ENCODE measurements around the gene SLC22A2. TPM values are rescaled to one million over a fixed set of nuclear protein-coding genes. Genes with fewer than 3 reads are reported as not detected.

The SLC22A2 gene
- total and polyA plus RNA-seq, 2 donors (not counting 3 experiments of a cell fraction or from before 2014, with no cell fraction given), result not detected

GRCh38 chr6:160261991-160262680 is 3.5 kb upstream of the SLC22A2 start:
- no peaks in the 10 kb centered on the region for H4K20me1 ChIP-seq (replicated peaks; ENCODE audit: control insufficient read depth, extremely low read depth, insufficient read depth, low read length)
- H3K4me3 ChIP-seq (replicated peaks in 1 of 3; ENCODE audit: insufficient read depth in 1 of 3, low read depth in 1 of 3, low read length in 3 of 3), result no peak overlapping the region
- no peaks in the 10 kb centered on the region for H3K36me3 ChIP-seq (ENCODE audit: control insufficient read depth in 2 of 2, extremely low read depth in 1 of 2, insufficient read depth in 2 of 2, low read length in 2 of 2)
- BruUV-seq (replicated peaks), result no TSS peak
- H3K9me1 ChIP-seq (replicated peaks; ENCODE audit: control insufficient read depth, extremely low read depth, insufficient read depth, low read length), result no peaks in the 10 kb centered on the region
- DNase-seq (ENCODE audit: low read depth, low spot score) (no peak), FAIRE-seq (no peak)
- no peak overlapping the region for H3K27ac ChIP-seq (ENCODE audit: insufficient read depth, low read depth, low read length)
- no peak overlapping the region for H3K4me2 ChIP-seq (ENCODE audit: insufficient read depth, low read length)
- ChIA-PET CTCF (no interaction called here), POLR2A (no interaction called here)
- H2AFZ ChIP-seq (ENCODE audit: low read depth, low read length), result no peak overlapping the region
- TF ChIP-seq EZH2 (IDR thresholded peaks at IDR 0.05; ENCODE audit: borderline replicate concordance, low read depth, low read length, severe bottlenecking) (no peak), MYC (IDR thresholded peaks at IDR 0.05; ENCODE audit: low read depth, low read length) (no peak), CTCF (IDR thresholded peaks at IDR 0.05; ENCODE audit: extremely low read depth in 1 of 2, insufficient read depth in 1 of 2, low read depth in 1 of 2, low read length in 2 of 2) (no peak), POLR2A (IDR thresholded peaks at IDR 0.05; ENCODE audit: low read depth, low read length) (no peak), GATA2 (IDR thresholded peaks at IDR 0.05; ENCODE audit: insufficient read depth, insufficient read length, low read depth, low read length) (no peak), FOS (IDR thresholded peaks at IDR 0.05; ENCODE audit: borderline replicate concordance, insufficient read depth, low read length) (no peak), MAX (IDR thresholded peaks at IDR 0.05; ENCODE audit: insufficient read depth, insufficient read length) (no peak), JUN (IDR thresholded peaks at IDR 0.05; ENCODE audit: borderline replicate concordance, insufficient read depth, insufficient read length, low read depth) (no peak), POLR2AphosphoS5 (IDR thresholded peaks at IDR 0.05; ENCODE audit: insufficient read depth, low read depth, low read length) (no peak)
- H3K27me3 ChIP-seq (ENCODE audit: control insufficient read depth in 2 of 2, insufficient read depth in 2 of 2, low read length in 2 of 2), result no peaks in the 10 kb centered on the region
- no peak overlapping the region for H3K9ac ChIP-seq (replicated peaks; ENCODE audit: extremely low read depth, insufficient read depth, low read length)
- H3K79me2 ChIP-seq (ENCODE audit: control insufficient read depth, insufficient read depth, low read length), result no peaks in the 10 kb centered on the region
- dilution Hi-C loops (cut with MboI; ENCODE audit: extremely low pct_ligation_motif_present, low sequenced_read_pairs), result no loop called here
- H3K4me1 ChIP-seq (ENCODE audit: control insufficient read depth, extremely low read depth, insufficient read depth, low read length), result no peaks in the 10 kb centered on the region
- peaks cover 4% of the 10 kb centered on the region for H3K9me3 ChIP-seq (replicated peaks; ENCODE audit: control insufficient read depth, insufficient read depth, low read length)
- intact Hi-C loops (cut with micrococcal nuclease), result no loop called here

All from endothelial cell of umbilical vein (primary cell).